Embryonic facial prominence (tissue), 1 donor: ENCODE measurements around the gene KLF11.
"Not testable (repeated sequence)": the region's sequence is repeated elsewhere in the genome, so short reads cannot be mapped to it uniquely, and the experiment has no call there.

Source experiments
- DNase-seq: peaks from one replicate; pipeline ENCODE4 v3.0.0-alpha.2; 2016; ENCODE audit errors: extremely low spot score

The KLF11 gene

DNA sequence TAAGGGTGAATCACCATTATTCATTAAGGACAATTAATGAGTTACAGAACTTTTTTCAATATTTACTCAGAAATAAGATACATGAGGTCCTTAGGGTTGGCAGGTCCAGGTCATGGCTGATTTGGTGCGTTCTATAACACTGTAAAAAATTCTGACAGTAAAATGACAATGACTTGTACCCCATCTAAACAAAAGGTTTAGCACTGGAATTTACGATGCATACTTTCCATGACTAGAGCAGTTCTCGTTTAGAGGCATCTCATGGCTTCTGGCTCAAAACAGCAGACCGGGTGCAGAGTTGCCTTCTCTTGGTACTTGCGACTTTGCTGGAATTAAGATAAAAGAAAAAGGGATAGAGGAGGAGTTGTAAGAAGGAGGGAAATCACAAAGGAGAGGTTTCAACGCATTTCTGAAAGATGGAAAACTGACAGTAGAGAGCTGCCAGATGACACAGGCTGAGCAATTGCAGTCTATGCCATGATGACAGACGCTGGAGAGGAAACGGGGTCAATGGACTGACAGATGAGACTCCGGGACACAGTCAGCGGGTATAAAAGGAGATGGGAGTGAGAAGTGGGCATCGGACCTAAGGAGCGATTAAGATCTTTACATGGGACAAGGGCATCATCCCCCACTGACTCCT is 41.0 kb downstream of the KLF11 start:
- DNase-seq: no peak

DNA sequence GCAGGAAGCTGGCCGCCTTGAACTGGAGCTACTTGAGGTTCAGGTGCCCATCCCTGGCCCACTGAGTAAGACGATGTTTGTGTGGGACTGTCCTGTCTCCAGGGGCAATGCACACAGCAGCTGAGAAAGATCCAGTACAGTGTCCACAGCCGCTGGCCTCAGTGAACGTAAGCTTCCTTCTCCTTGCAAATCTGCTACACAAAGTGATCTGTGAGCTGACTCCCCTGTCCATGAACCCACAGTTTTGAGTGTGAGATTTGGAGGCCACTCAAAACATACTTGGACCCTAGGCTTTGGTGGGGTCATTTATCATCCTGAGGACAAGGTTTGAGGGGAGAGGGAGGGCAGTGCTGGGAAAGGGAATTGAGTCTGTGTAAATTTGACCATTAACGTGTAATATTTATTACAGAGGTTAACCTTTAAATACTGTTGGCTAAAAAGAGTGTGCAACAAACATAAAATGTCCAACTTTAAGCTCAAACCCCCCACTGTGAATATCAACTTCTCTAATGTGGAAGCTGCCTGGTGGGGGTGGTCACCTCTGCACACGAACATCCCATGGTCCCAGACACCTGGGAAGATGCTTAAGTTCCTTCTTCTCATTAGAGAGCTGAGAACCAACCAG is 41.8 kb downstream of the KLF11 start:
- no peak for DNase-seq

DNA sequence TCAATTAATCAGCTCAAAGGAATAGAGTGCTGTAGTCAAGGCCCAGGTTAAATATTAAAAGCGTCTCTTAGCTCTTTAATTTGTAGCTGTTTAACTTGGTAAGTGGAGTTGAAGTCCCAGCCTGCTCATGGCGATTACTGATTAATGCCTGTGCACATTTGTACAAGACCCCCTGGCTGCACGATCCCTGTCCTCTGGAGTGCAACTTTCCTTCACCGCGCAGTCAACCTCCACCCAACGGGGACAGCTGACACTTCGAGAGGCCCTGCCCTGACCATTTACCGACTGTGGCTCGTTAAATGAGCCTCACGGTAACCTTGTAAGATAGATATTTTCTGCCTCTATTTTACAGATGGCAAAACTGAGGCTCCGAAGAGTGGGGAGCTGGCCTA is 42.3 kb downstream of the KLF11 start:
- no peak for DNase-seq

DNA sequence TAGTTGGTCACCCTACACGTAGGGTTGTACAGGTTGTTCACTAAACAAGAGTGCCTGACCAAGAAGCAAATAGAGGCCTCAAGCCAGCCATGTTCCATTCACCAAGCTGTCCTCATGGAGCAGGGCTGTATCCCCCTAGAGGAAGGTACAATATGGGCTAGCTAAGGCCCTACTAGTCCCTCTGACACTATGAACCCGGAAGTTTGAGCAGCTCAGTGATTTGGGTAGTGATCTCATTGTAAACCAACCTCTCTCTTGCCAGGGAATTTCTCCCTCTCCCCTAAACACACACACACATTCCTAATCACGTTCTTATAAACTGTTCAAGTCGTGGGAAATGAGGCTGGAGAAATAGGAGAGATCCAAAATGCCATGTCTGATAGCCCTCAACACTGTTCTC is 43.6 kb downstream of the KLF11 start:
- no peak for DNase-seq

DNA sequence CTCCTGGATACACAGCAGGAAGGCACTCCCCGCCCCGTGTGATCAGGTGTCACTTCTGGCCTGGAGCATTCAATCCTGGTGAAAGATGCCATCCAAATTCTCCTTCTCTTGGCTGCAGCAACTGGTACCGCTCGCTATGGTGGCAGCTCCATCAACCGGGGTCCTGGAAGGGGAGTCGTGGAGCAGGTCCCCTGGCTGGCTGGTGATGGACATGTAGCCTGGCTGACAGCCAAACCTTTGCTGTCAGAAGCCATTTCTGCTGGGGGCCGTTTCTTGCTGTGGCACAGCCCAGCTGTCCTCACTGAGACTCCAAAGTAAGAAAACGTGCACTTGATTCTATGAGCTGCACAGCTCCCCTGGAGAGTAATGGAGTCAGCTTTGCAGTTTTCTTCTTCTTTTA is 44.0 kb downstream of the KLF11 start:
- no peak for DNase-seq

DNA sequence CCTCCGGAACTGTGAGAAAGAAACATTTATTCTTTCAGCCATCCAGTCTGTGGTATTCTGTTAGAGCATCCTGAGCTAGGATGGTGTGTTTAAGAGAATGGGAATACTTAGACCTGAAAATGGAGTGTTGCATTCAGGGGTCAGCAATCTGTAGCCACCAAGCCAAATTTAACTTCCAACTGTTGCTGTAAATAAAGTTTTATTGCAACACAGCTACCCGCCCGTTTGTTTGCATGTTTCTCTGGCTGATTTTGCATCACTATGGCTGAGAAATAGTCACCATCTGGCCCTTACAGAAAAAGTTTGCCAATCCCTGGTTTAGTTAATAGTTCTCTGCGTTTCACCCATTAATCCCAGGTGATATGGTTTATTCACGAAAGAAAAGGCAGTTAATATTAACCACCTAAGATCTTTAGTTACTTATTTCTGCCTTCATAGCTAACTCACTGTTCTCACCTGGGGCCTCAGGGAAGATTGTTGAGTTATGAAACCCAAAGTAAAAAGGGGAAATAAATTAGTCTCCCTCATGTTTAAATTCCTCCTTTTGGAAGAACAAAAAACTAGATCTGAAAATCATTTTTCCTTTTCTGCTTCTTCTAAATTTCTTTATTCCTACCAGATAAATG is 46.3 kb downstream of the KLF11 start:
- no peak for DNase-seq

GRCh38 chr2:10091182-10091888 is 48.0 kb downstream of the KLF11 start:
- no peak for DNase-seq

- not testable (repeated sequence) for DNase-seq
Measured at GRCh38 chr2:10091889-10092244, 48.5 kb downstream of the KLF11 start.

- DNase-seq: no peak
Measured at GRCh38 chr2:10094271-10094814, 51.0 kb downstream of the KLF11 start.

GRCh38 chr2:10095175-10095574 is 51.8 kb downstream of the KLF11 start:
- DNase-seq: no peak

- no peak for DNase-seq
Measured at GRCh38 chr2:10096641-10097040, 53.3 kb downstream of the KLF11 start.

- no peak for DNase-seq
Measured at GRCh38 chr2:10097352-10098148, 54.2 kb downstream of the KLF11 start.

DNA sequence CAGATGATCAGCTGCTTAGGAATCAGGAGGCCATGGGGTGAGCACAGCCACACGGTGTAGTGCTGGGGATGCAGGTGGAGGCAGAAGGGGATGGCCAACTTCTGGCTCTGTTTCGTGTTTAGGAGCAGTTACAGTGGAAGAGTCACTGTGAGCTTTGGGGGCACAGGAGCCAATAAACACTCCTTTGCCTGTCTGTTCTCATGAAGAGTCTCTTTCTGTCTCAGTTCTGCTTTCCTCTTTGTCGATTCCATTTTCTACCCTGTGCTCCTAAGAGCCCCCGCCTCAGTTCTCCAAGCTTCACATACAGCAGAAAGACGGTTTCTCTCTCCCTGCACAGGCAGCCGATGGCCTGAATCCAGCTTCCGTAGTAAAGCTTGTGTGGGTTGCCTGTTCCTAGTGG is 58.1 kb downstream of the KLF11 start:
- DNase-seq: no peak

- no peak for DNase-seq
Measured at GRCh38 chr2:10103179-10103578, 59.8 kb downstream of the KLF11 start.
